GM18873 (cell line): Measurements from ENCODE around the gene LRRC9.
"Not testable (repeated sequence)": the region's sequence is repeated elsewhere in the genome, so short reads cannot be mapped to it uniquely, and the experiment has no call there.

Source experiments
- ATAC-seq: cut with Tn5 transposase; IDR thresholded peaks from one replicate; pipeline ENCODE4 v1.9.1; 2021; ENCODE audit warnings: mild to moderate bottlenecking, moderate library complexity, moderate number of reproducible peaks; ENCODE audit not compliant: unreplicated experiment, low FRiP score

Gene LRRC9

DNA sequence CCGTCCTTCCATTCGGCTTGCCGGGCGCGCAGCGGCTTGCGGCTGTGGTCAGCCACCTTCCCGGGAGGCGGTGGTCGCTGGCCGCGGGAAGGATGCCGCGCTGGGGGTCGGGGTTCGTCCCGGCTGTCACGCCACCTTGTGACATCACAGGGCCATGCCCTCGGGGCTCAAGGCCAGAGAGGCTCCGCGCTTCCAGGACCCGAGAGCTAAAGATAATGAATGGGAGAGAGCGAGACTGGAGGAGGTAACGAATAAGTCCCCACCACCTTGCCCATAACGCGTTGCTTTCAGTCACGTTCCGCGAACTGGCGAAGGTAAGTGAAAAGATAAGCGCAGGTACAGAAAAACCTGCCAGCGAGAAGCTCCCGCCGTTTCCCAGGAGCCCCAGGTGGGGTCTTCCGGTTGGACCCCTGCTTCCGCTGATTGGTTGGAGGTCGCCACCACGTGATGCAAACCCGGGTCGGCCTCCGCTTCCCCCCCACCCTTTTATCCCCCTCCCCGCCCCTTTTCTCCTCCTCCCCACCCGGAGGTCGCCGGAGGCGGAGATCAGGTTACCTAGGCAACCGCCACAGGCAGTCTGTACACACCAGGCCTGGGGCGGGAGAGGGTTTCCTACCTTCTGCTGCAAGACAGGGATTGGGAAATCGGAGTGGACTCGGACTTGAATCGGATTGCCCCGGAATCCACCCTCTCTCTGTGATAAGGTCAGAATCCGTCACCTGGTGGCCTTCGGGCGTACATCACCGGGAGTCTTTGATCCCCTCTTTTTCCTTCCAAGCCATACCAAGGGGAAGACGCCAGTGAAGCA, at the start of gene LRRC9:
Gene LRRC9 (plus strand): TSS at position 575 of the 808 bp plus-strand sequence.
- no peak for ATAC-seq

DNA sequence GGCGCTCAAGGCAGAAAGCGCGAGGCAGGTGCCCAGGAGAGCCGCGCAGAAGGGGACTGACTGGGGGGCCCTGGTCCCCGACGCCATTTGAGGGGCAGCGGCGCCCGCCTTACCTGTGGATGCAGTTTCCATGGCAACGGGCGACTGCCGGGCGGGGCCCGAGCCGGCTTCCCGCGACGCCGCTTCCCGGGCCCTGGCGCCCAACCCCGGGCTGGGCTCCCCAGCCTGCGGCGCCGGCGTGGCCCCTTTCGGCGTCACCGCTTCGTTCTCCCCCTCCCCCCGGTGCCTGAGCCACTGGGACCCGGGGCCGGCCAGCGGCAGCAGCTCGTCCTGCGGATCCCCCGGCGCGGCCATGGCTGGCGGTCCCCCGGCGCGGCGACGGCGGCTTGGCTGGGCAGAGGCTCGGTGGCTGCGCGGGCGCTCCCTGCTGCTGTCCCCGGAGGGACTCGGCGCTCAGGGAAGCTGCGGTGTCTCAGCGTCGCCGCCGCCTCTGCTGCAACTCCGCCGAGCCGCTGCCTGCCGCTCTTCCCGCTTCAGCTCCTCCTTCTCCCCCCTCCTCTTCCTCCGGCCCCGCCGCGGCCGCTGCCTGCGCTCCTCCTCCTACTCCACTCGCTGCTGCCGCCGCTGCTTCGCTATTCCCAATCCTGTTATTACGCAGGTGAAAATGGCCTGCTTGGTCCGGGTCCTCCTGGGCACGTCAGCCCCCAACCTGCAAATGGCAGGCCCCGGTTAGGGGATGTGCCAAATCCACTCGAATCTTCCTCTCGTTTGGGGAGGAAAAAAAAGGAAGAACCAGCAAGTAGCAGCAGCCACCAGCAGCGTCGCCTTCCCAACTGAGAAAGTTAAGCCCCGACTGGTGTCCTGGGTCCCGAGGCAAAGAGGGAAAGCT, 49.4 kb upstream of the LRRC9 start, which contains the start of gene RTN1:
Gene RTN1 (minus strand): TSS at position 500 of the 889 bp plus-strand sequence. CDS start 146 bp downstream, at position 354.
- ATAC-seq = no peak

- ATAC-seq = no peak
Measured at GRCh38 chr14:59871166-59871495, 48.8 kb upstream of the LRRC9 start.

GRCh38 chr14:59882957-59883356, 37.0 kb upstream of the LRRC9 start:
- no peak for ATAC-seq

- ATAC-seq = no peak
Measured at GRCh38 chr14:59890676-59891075, 29.3 kb upstream of the LRRC9 start.

DNA sequence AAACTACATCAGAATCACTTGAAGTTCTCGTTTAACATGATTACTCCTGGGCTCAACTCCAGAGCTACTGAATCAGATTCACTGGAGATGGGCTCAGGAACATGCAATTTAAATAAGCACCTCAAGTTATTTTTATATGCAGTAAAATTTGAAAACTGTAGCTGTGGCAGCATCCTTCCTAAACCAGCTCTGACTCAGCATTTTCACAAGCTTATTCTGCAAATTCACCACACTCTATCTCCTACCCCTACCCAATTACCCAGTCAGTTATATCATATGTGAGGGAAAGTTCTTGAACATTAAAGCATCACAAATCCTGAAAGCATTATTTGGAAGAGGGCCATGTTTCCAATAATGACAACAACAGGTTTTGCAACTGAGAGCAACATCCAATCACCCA, 24.2 kb upstream of the LRRC9 start:
- ATAC-seq = no peak

GRCh38 chr14:59897757-59898383, 22.1 kb upstream of the LRRC9 start:
- ATAC-seq = no peak

DNA sequence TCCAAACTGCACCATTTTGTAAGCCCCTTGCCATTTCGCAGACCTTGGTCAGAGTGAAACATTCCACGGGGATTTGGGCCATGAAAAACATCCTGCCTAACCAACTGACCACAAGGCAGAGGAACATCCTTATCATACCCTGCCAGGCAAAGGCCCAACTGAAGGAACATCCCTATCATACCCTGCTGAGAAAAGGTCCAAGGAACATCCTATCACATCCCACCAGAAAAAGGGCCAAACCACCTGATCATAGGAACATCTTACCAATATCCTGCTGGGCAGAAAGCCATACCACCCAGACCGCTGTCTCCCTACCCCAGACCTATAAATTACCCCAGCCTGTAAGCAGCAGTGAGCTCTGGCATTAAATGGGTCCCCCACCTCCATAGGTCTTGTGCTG, 19.4 kb upstream of the LRRC9 start:
- no peak for ATAC-seq

GRCh38 chr14:59904184-59904583, 15.8 kb upstream of the LRRC9 start:
- no peak for ATAC-seq

DNA sequence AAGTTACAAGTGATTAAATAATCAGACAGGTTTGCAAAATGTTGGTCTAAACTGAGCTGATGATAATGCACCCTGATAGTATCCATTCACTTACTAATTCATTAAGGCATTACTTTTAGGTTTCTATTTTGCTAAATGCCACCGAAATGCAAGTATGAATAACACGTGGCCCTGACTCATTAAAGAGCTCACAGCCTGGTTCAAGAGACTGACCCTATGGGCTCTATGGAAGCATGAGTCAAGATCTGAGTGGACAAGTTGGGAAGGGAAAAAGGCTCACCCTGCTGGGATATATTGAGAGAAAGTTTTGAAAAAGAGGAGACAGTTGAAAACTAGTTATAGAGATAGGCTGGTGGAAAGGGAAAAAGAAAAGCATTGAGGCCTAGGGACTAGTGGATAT, 14.8 kb upstream of the LRRC9 start:
- no peak for ATAC-seq

DNA sequence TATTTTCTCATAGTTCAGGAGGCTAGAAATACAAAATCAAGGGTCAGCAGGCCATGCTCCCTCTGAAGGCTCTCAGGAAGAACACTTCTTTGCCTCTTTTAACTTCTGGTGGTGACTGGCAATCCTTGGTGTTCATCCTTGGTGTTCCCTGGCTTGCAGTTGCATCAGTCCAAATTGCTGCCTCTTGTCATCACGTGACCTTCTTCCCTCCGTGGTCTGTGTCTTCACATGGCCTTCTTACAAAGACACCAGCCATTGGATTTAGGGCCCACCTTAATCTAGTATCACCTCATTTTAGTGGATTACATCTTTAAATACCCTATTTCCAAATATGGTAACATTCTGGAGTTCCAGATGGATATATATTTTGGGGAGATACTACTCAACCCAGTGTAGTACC, 7.5 kb upstream of the LRRC9 start:
- ATAC-seq = no peak

GRCh38 chr14:59913187-59913586, 6.8 kb upstream of the LRRC9 start:
- no peak for ATAC-seq

GRCh38 chr14:59918824-59919569, 947 bp upstream of the LRRC9 start:
- no peak for ATAC-seq

- ATAC-seq = no peak
Measured at GRCh38 chr14:59920378-59920683, 387 bp downstream of the LRRC9 start.

- ATAC-seq = no peak
Measured at GRCh38 chr14:59925797-59926196, 5.9 kb downstream of the LRRC9 start.

GRCh38 chr14:59926534-59926933, 6.6 kb downstream of the LRRC9 start:
- ATAC-seq = no peak

GRCh38 chr14:59931237-59931636, 11.3 kb downstream of the LRRC9 start:
- ATAC-seq = no peak

- no peak for ATAC-seq
Measured at GRCh38 chr14:59936145-59936544, 16.2 kb downstream of the LRRC9 start.

DNA sequence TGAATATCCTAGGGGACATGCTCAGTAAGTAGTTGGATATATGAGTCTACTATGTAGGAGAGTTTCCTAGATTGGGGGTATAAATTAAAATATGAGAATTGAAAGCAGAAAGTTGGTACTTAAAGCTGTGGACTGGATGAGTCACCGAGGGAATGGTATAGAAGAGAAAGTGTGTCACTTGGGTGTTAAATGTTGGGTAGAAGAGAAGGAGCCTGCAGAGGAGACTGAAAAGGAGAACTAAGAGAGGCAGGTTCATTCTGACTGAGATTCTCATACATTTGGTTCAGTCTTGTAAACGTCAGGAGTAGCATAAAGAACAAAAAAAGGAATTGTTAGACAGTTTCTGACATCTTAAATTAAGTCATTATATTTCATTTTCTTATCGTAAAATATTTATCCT, 19.9 kb downstream of the LRRC9 start:
- no peak for ATAC-seq

DNA sequence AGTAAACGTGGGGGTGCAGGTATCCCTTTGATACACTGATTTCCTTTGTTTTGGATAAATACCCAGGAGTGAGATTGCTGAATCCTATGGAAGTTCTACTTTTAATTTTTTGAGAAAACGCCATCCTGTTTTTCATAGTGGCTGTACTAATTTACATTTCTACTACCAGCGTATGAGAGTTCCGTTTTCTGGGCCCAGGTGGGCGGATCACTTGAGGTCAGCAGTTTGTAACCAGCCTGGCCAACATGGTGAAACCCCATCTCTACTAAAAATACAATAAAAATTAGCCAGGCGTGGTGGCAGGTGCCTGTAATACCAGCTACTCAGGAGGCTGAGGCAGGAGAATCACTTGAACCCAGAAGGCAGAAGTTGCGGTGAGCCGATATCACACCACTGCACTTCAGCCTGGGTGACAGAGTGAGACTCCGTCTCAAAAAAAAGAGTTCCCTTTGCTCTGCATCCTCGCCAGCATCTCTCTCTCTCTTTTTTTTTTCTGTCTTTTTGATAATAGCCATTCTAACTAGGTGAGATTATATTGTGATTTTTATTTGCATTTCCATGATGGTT, 22.4 kb downstream of the LRRC9 start:
- ATAC-seq = not testable (repeated sequence)
